Stimulated activated naive CD8-positive, alpha-beta T cell treated with anti-CD3 and anti-CD28 coated beads, Interleukin-15, Interleukin-2, amounts not matched to agents 100 ng/mL and 50 ng/mL, for 24 hours (primary cell): ENCODE results near the gene CSNK1E.

Experiments used
- H3K27ac Mint-ChIP-seq: one replicate; pipeline ENCODE4 v1.8.0; 2021; ENCODE audit warnings: mild to moderate bottlenecking, mixed read lengths
- H3K27me3 Mint-ChIP-seq: one replicate; pipeline ENCODE4 v1.8.0; 2021; ENCODE audit warnings: mixed read lengths
- H3K36me3 Mint-ChIP-seq: one replicate; pipeline ENCODE4 v1.8.0; 2021; ENCODE audit warnings: low read depth, mixed read lengths
- H3K4me1 Mint-ChIP-seq: one replicate; pipeline ENCODE4 v1.8.0; 2021; ENCODE audit warnings: low read depth, mixed read lengths
- H3K4me3 Mint-ChIP-seq: one replicate; pipeline ENCODE4 v1.8.0; 2021; ENCODE audit warnings: mild to moderate bottlenecking, mixed read lengths
- H3K9me3 Mint-ChIP-seq: one replicate; pipeline ENCODE4 v1.8.0; 2021; ENCODE audit warnings: mixed read lengths

Gene CSNK1E

DNA sequence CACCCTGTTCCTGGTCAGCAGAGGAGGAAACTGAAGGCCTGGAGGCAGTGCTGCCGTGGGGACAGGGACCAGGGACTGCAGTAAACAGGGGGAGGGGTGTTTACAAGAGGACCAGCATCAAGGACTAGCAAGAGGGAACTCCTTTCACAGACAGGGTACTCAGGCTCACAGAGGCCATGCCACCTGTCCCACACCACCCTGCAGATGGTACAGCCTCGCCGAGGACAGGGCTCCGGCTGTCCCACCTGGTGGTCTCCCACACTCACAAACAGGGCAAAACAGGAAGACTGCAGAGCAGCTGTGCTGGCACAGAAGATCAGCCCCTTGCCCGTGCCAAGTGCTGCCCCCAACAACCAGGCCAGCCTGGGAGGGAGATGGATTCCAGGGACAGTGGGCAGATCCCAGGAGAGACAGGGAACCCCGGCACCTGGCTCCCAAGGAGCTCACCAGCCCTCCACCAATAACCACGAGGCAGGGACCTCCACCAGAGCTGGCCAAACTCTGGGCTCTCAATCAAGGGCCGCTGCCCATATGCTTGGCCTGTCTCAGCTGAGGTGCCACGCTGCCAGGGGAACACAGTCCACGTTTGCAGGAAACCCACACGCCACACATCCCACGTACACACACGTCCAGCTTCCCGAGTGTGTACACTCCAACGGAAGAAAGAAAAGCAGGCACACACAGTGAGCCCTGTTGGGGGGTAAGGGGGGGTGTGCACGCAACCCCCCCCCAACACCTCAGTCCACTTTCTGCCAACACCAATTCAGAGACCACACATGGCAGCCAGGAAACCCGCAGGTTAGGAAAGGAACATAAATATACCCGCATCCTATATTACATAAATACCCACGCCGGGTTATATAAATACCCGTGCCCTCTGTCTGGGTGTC is 2.1 kb downstream of the CSNK1E start:
- H3K4me1 Mint-ChIP-seq, result peaks cover 57% of the 10 kb centered on the region
- H3K36me3 Mint-ChIP-seq, result peaks cover 33% of the 10 kb centered on the region
- H3K4me3 Mint-ChIP-seq, result peak overlapping the region; percentile 94
- H3K27ac Mint-ChIP-seq, result peak overlapping the region; percentile 89
- H3K9me3 Mint-ChIP-seq, result no peaks in the 10 kb centered on the region
- H3K27me3 Mint-ChIP-seq, result no peaks in the 10 kb centered on the region

DNA sequence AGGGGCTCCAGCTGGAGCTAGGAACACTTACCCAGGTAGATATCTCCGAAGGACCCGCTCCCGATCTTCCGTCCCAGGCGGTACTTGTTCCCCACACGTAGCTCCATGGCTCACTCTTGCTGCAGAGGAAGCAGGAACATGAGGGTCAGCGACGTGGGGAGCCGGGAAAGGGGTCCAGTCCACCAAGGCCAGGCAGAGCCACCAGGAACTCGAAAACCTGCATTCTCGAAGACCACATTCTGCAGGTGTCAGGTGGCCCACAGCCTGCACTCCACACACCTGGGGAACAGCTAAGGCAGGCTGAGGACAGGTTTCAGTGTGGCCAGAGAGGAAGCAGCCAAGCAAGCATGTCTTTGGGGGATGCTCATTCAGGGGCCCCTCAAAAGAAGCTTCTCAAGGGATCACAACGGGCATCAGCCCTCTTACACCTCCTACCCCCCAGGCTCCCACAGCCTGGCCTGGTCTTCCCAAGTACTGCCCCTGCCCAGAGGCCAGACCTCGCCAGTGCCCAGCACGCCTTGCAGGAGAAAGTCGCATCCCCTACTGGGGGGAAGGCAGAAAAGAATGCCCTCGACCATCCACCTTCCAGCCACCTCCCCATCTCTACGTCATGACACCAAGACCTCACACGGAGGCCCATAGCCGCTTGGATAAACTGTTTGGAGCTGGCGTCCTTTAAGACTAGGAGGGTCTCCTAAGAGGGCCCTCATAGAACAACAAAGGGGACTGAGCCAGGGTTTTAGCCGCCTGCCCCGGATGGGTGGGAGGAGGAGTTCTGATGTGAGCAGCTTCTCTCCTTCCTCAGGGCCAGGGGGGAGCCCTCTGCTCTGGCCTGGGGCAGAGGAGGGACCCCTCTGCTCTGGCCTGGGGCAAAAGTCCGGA is 2.9 kb downstream of the CSNK1E start:
- Mint-ChIP-seq H3K9me3 (no peaks in the 10 kb centered on the region), H3K4me1 (peaks cover 57% of the 10 kb centered on the region), H3K27me3 (no peaks in the 10 kb centered on the region), H3K4me3 (peak overlapping the region; percentile 94), H3K36me3 (peaks cover 33% of the 10 kb centered on the region), H3K27ac (peak overlapping the region; percentile 89)

DNA sequence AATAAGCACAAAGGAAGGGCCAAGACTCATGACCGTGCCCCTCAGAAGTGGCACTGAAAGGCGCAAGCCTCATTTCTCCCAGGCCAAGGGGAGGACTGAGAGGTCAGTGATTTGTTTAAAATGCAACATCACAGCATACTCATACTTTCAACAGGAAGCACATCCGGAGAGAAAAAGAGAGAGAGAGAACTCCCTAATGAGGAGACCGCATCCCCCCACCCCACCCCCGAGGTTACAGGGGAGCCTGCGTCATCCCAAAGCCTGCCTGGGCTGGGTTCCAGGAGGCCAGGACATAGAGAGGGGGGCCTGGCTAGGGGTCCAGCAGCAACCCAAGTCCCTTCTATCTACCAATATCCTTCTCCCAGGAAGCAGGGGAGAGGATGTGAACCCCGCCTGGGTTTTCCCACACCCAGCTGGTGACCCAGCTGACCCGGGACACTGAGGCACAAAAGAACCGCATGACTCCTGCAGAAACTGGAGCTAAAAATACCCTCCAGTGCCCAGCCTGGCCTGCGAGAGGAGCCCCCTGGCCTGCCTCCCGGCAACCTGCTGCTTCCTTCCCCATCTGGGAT is 3.8 kb downstream of the CSNK1E start:
- H3K27ac Mint-ChIP-seq, result peak overlapping the region; percentile 81
- H3K27me3 Mint-ChIP-seq, result no peaks in the 10 kb centered on the region
- peaks cover 36% of the 10 kb centered on the region for H3K36me3 Mint-ChIP-seq
- H3K4me3 Mint-ChIP-seq, result peak overlapping the region; percentile 51
- H3K4me1 Mint-ChIP-seq, result peaks cover 58% of the 10 kb centered on the region
- H3K9me3 Mint-ChIP-seq, result no peaks in the 10 kb centered on the region

DNA sequence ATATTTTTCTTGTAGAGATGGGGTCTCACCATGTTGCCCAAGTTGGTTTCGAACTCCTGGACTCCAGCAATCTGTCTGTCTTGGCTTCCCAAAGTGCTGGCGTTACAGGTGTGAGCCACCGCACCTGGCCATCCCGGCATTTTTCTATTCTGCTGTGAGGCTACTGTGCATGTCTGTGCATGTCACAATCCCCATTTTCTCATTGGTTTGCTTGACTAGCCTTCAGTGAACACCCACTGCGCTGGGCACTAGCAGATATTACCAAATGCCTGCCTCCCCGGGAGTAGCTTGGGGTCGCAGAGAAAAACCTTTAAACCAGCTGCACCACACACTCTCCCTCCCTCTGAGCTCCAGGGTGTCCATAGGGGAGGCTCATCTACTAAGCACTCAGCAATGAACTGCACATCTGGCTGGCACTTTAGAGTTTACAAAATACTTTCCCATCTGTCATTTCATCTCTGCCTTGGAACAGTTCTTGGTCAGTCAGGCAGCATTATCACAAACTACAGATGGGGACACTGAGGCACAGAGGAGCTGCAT is 4.9 kb downstream of the CSNK1E start:
- H3K4me1 Mint-ChIP-seq, result peaks cover 60% of the 10 kb centered on the region
- no peaks in the 10 kb centered on the region for H3K9me3 Mint-ChIP-seq
- H3K36me3 Mint-ChIP-seq, result peaks cover 36% of the 10 kb centered on the region
- H3K27me3 Mint-ChIP-seq, result no peaks in the 10 kb centered on the region
- H3K27ac Mint-ChIP-seq, result no peak overlapping the region
- no peak overlapping the region for H3K4me3 Mint-ChIP-seq

DNA sequence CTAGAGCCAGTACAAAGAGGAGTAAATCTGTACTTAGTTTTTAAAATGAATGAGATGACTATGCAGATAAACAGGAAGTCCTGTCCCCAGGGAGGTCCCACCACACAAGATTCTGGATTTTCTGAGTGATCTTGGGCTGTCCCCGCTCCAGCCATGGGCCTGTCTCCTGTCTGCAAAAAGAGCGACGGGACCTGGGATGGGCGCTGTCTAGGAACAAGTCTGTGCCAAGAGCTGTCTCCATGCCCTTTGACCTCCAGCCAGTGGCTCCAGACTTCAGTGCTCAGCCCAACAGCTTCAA is 6.0 kb downstream of the CSNK1E start:
- H3K27me3 Mint-ChIP-seq, result no peaks in the 10 kb centered on the region
- no peaks in the 10 kb centered on the region for H3K9me3 Mint-ChIP-seq
- peaks cover 66% of the 10 kb centered on the region for H3K4me1 Mint-ChIP-seq
- peak overlapping the region; percentile 79 for H3K27ac Mint-ChIP-seq
- H3K4me3 Mint-ChIP-seq, result no peak overlapping the region
- H3K36me3 Mint-ChIP-seq, result peaks cover 40% of the 10 kb centered on the region

DNA sequence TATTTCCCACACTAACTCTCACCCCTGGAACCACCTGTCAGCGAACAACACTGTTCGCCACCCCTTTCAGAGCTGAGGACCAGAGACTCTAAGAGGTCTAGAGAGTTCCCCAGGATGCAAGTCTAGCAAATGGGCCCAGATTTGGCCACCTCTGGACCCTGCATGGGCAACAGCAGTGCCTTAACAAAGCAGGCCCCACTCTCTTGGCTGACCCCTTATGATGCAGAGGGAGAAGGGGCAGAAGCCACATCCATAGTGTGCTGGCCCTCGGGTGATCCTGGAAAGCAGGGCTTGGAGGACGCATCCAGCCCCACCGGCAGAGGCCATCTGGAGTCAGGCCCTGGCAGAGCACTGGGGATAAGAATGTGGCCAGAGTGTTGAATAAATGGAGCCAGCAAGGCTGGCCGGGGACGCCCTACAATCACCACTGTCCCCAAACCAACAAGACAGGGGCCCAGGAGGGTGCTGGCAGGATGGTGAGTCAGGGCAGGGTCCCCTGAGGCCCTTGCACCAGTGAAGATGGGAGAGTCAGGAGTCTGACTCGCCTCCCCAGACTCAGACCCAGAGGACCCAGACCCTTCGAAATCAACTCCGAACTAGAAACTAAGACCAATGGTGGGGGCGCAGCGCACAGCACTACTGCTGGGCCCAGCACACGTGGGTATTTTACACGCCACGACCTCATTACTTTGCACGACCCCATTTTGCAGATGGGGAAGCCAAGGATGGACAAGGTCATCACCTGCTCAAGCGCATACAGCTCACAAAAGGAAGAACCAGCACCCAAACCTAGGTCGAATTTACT is 6.5 kb downstream of the CSNK1E start:
- H3K4me3 Mint-ChIP-seq, result no peak overlapping the region

DNA sequence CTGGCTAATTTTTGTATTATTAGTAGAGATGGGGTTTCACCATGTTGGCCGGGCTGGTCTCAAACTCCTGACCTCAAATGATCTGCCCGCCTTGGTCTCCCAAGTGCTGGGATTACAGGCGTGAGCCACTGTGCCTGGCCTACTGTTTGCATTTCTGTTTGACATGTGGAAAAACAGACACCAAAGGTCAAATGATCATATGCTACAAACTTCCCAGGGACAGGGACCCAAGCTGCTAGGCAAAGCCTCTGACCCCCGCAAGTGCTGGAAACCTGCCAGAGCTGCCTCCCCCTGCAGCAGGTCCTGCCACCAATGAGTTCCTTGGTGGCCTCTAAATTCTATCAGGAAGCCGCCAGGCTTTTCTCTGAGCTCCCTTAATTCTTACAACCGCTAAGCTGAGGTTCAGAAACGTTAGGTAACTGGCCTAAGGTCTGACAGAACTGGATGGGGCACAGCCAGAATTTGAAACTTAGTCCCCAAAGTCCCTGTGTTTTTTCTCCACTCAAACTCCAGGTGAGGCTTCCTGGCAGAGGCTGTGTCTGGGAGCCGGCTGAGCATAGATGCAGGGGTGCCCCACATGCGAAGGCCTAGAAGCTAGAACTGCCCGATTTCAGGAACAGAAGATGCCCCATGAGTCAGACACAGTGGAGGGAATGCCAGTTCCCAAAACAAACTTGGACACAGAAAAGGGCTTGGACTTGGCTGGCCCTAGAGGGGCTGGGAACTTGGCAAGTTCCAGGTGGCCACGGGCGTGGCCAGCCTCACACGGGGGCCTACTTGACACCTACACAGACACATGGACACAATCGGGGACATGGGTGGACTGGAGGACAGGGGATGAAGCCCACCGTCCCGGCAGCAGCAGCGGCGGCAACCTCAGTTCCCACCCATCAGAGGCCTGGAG is 7.4 kb downstream of the CSNK1E start:
- no peaks in the 10 kb centered on the region for H3K9me3 Mint-ChIP-seq
- peaks cover 36% of the 10 kb centered on the region for H3K36me3 Mint-ChIP-seq
- no peak overlapping the region for H3K4me3 Mint-ChIP-seq
- H3K27me3 Mint-ChIP-seq, result no peaks in the 10 kb centered on the region
- no peak overlapping the region for H3K27ac Mint-ChIP-seq
- peaks cover 69% of the 10 kb centered on the region for H3K4me1 Mint-ChIP-seq

More for the DNA sequence above, 6.5 kb downstream of the CSNK1E start:
- H3K36me3 Mint-ChIP-seq, result peaks cover 40% of the 10 kb centered on the region
- peak overlapping the region; percentile 79 for H3K27ac Mint-ChIP-seq
- no peaks in the 10 kb centered on the region for H3K27me3 Mint-ChIP-seq
- peaks cover 70% of the 10 kb centered on the region for H3K4me1 Mint-ChIP-seq
- no peaks in the 10 kb centered on the region for H3K9me3 Mint-ChIP-seq

DNA sequence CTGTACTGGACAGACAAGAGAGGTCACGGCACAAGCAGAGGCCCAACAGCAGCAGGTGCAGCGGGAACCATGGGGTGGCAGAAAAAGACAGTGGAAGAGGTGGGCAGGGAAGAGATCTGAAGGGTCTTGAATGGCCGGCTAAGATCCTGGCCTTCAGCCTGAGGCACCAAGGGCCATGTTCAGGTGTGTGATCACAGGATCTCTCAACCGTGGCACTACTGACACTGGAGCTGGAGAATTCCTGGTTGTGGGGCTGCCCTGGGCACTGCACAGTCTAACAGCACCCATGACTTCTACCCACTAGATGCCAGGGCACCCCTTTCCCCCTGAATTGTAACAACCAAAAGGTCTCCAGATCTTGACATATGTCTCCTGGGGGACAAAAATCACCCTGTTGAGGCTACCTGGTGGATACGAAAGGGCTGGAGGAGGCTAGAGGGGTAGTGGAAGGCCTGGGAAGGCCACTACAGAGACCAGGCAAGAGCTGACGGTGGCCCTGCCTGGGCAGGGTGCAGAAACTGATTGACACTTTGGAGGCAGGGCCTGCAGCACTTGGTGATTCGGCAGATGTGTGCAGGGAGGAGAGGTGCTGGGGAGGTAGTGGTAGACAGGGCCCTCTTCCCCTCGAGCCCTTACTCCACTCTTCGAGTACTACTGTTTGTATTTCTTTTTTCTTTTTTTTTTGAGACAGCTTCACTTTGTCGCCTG is 8.3 kb downstream of the CSNK1E start:
- Mint-ChIP-seq H3K27me3 (no peaks in the 10 kb centered on the region), H3K4me3 (no peak overlapping the region), H3K9me3 (no peaks in the 10 kb centered on the region), H3K27ac (peak overlapping the region; percentile 32), H3K4me1 (peaks cover 66% of the 10 kb centered on the region), H3K36me3 (peaks cover 39% of the 10 kb centered on the region)

DNA sequence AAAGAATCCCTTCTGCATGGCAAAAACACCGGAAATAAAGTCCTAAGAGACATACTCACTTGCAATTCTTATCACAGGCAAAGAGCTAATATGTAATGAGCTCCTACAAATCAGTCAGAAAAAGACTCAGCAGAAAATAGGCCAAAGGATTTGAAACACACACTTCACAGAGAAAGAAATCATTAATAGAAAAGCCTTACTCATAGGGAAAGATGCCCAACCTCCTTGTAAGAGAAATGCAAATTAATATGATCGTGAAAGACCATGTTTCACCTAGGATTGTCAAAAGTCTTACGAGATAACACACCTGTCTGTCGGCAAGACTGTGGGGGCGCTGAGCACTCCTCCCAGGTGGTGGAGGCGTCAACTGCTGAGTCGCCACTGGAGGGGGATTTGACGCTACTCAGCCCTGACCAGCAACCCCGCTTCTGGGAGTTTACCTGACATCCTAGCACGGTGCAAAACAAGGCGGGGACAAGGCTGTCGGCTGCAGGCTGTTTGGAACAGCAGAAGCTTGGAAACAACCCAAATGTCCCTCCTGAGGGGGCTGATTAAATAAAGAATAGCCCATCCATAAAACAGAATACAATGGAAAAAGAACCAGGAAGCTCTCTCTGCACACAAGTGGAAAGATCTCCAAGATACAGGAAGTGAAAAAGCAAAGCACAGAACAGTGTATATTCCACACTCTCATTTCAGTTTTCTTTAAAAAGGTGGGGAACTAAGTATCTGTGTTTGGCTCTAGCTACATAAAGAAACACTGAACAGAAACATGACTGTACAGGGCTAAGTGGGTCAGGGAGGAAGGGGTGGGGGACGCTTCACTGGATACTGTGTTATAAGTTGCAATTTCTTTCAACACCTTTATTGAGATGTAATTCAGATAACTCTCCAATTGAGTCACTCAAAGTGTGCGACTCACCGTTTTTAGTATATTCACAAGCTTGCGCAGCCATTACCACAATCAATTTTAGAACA is 11.5 kb downstream of the CSNK1E start:
- Mint-ChIP-seq H3K9me3 (no peaks in the 10 kb centered on the region), H3K27me3 (no peaks in the 10 kb centered on the region), H3K27ac (peak overlapping the region; percentile 67), H3K4me1 (peaks cover 37% of the 10 kb centered on the region), H3K36me3 (peaks cover 29% of the 10 kb centered on the region), H3K4me3 (peak overlapping the region; percentile 10)

DNA sequence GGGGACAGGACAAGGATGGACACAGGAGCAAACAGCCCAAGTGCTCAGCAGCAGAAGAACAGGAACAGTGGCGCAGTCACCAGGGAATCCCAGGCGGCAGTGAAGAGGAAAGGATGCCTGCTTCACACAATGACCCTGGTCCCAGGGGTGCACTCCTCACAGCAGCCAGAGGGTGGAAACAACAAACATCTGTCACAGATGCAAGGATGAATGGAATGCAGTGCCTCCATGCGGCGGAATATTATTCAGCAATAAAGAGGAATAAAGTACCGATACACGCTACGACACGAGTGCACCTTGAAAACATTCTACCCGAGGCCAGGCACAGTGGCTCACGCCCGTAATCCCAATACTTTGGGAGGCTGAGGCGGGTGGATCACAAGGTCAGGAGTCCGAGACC is 12.7 kb downstream of the CSNK1E start:
- no peaks in the 10 kb centered on the region for H3K27me3 Mint-ChIP-seq
- no peaks in the 10 kb centered on the region for H3K9me3 Mint-ChIP-seq
- H3K36me3 Mint-ChIP-seq, result peaks cover 36% of the 10 kb centered on the region
- H3K4me3 Mint-ChIP-seq, result no peak overlapping the region
- H3K27ac Mint-ChIP-seq, result no peak overlapping the region
- peaks cover 34% of the 10 kb centered on the region for H3K4me1 Mint-ChIP-seq

DNA sequence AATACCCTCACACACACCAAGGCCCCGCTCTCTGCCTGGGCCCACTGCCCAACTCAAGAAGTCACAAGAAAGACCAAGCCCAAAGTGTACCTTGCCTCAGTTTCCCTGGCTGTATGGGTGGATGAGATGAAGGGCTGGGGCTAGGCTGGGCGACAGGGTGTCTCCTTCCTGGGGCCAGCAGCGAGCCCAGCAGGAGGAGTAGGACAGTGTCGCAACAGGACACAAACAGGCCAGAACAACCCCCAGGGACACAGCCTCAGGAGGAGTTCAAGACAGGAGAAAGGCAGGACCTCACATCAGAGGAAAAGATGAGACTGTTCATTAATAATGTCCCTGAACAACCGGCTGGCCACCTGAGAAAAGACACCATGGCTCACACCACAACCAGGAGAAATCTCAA is 13.3 kb downstream of the CSNK1E start:
- no peak overlapping the region for H3K4me3 Mint-ChIP-seq
- H3K9me3 Mint-ChIP-seq, result no peaks in the 10 kb centered on the region
- H3K27me3 Mint-ChIP-seq, result no peaks in the 10 kb centered on the region
- no peak overlapping the region for H3K27ac Mint-ChIP-seq
- H3K36me3 Mint-ChIP-seq, result peaks cover 36% of the 10 kb centered on the region
- H3K4me1 Mint-ChIP-seq, result peaks cover 34% of the 10 kb centered on the region

DNA sequence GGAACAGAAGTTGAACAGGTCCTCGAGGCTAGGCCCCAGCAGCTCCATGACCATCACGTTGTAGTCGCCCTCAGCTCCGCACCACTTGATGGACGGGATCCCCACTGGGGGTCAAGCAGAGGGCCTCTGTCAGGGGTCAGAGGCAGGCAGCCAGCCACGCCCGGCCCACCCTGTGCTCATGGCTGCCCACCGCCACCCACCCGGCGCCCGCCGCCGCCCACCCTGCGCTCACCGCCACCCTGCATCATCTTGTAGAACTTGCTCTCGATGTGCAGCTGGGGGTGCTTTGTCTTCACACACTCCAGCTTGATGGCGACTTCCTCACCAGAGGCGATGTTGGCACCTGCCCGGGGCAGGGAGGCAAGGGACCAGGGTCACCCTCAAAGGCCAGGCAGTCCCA is 14.3 kb downstream of the CSNK1E start:
- no peak overlapping the region for H3K4me3 Mint-ChIP-seq
- H3K27me3 Mint-ChIP-seq, result no peaks in the 10 kb centered on the region
- H3K27ac Mint-ChIP-seq, result no peak overlapping the region
- H3K4me1 Mint-ChIP-seq, result peaks cover 28% of the 10 kb centered on the region
- H3K9me3 Mint-ChIP-seq, result no peaks in the 10 kb centered on the region
- peaks cover 41% of the 10 kb centered on the region for H3K36me3 Mint-ChIP-seq
